PFSK-1 (cell line): Measurements from ENCODE around the gene UBTD2.

ENCODE experiments used
- FOXP2 ChIP-seq: optimal IDR thresholded peaks from 2 replicates; pipeline ENCODE3; 2011; ENCODE audit warnings: borderline replicate concordance, control low read depth, inconsistent platforms; ENCODE audit not compliant: insufficient read depth; ENCODE audit errors: extremely low read length, extremely low read depth
- REST ChIP-seq, 2 experiments: IDR thresholded peaks; 2 replicates each; pipeline versions ENCODE4 v1.6.1 to v1.8.0; 2011 to 2012; ENCODE audit warnings: low read depth in 2 of 2, low read length in 2 of 2, control low read depth in 1 of 2, inconsistent platforms in 1 of 2, mild to moderate bottlenecking in 1 of 2, moderate library complexity in 1 of 2; ENCODE audit not compliant: insufficient read depth in 1 of 2
- SIN3A ChIP-seq: IDR thresholded peaks from 2 replicates; pipeline ENCODE4 v1.6.1; 2012; ENCODE audit warnings: mild to moderate bottlenecking, low read length, moderate library complexity, borderline replicate concordance; ENCODE audit not compliant: insufficient read depth

DNA sequence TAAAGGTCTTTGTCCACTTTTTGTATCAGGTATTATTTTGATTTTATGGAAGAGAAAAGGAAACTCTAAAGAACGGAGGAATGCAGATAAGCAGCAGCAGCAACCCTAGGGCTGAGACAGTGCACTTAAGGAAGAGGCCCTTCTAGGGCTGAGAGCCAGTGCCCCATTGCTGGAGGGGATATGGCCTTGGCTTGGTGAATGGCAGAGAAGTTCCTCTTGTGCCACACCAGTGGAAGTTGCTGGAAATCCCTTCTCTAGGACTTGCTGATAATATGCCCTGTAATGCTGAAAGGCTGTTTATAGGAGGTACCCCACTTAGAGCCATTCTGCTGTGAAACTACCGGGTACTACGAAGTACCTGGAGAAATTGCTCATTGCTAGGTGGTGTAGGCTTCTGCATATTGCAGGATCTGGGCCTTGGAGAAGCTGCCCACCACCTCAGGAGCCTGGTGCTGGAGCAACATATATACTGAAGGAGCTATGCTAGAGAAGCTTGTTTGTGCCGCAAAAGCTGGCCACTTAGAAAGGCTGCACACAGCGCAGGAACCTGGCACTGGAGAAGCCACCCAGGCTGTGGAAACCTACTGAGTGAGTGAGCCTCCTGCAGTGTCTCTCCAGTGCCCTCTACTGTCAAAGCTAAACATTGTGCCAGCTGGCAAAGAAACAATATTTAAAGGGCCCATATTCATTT is 9.6 kb upstream of the UBTD2 start:
- TF ChIP-seq REST (IDR thresholded peaks at IDR 0.05; ENCODE audit: insufficient read depth in 1 of 2, low read depth in 2 of 2, low read length in 2 of 2) (no peak), FOXP2 (no peak), SIN3A (no peak)
